Measurements from ENCODE around the gene NR3C1.

DNA sequence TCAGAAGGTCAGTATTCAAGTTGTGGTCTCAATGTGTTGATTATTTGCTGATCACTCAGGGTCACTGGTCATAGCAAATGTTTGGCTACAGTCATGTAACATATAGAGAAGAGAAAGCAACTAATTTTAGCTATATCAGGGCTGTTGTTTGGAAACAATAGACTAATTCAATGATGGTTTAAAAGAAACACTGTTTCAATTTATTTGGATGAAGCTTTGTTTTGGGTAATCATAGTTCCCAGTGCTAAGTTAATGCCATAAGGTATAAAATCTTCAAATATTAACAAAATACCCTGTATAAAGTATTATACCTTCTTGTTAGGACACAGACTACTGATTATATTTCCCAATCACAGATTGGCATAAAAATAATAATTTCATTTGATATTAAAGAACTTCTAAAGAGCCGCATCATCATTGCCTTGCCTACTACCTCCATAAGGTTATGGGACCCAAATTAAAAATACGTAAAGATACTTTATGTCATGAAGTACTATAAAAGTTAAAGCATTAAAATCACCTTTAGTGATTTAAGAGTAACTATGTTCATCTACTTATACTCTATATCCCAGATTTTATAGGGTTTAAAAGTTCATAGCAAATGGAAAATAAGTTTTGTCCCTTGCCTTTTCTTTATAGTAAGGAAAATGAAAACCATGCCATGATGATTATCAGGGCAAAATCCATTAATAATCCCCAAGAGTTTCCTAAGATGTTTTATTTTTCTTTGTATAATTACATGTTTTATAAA is 6.0 kb downstream of the NR3C1 start:
- TF ChIP-seq TAF1 (IDR thresholded peaks at IDR 0.05; ENCODE audit: low read depth, low read length) (no peak), POU2F2 (IDR thresholded peaks at IDR 0.05; ENCODE audit: low read depth, low read length) (no peak), SPI1 (IDR thresholded peaks at IDR 0.05; ENCODE audit: low read depth, low read length) (no peak), POLR2A (IDR thresholded peaks at IDR 0.05; ENCODE audit: low read depth, low read length) (no peak), POLR2AphosphoS5 (IDR thresholded peaks at IDR 0.05; ENCODE audit: low read depth, low read length) (no peak), PAX5 (IDR thresholded peaks at IDR 0.05; ENCODE audit: insufficient read depth, low read length, severe bottlenecking) (no peak)

All from GM12891 (cell line).